ENCODE measurements around the gene PLA2G15. TPM values are rescaled to one million over a fixed set of nuclear protein-coding genes. Genes with fewer than 3 reads are reported as not detected.

The PLA2G15 gene
- total RNA-seq (2022; extraction: Qiagen RNA extraction; ENCODE audit: low read depth), result 14.1 to 17.4 TPM (median 15.6 TPM) in 5 replicates

GRCh38 chr16:68244903-68245853, at the start of gene PLA2G15:
Gene PLA2G15, plus strand, starts transcription at chr16:68245373. Its CDS starts 54 bp downstream, at chr16:68245427.

GRCh38 chr16:68235887-68236136, 9.4 kb upstream of the PLA2G15 start, which contains the start of gene ESRP2:
Gene ESRP2, minus strand, starts transcription at chr16:68236127. Its CDS starts 82 bp downstream, at chr16:68236045.

GRCh38 chr16:68264128-68265077, 19.2 kb downstream of the PLA2G15 start, which contains the start of gene SLC7A6:
Gene SLC7A6, plus strand, starts transcription at chr16:68264526. Its CDS starts 10,201 bp downstream, at chr16:68274727.

Other genes with a start within 250 kb of the PLA2G15 start
- gene DPEP2, start 245.9 kb upstream of the PLA2G15 start, total RNA-seq (2022; extraction: Qiagen RNA extraction; ENCODE audit: low read depth), result not detected in 5 replicates
- not detected in 5 replicates for gene DPEP2NB, start 229.5 kb upstream of the PLA2G15 start, total RNA-seq (2022; extraction: Qiagen RNA extraction; ENCODE audit: low read depth)
- 18.0 to 21.4 TPM (median 19.4 TPM) in 5 replicates for gene DDX28, start 222.1 kb upstream of the PLA2G15 start, total RNA-seq (2022; extraction: Qiagen RNA extraction; ENCODE audit: low read depth)
- 15.1 to 17.6 TPM (median 16.6 TPM) in 5 replicates for gene DUS2, start 222.1 kb upstream of the PLA2G15 start, total RNA-seq (2022; extraction: Qiagen RNA extraction; ENCODE audit: low read depth)
- gene NFATC3, start 160.0 kb upstream of the PLA2G15 start, total RNA-seq (2022; extraction: Qiagen RNA extraction; ENCODE audit: low read depth), result 12.2 to 16.3 TPM (median 14.6 TPM) in 5 replicates
- gene ESRP2, start 9.2 kb upstream of the PLA2G15 start, total RNA-seq (2022; extraction: Qiagen RNA extraction; ENCODE audit: low read depth), result 0.08 to 0.19 TPM (median 0.17 TPM) in 4 of 5 replicates, not detected in the other
- 32.8 to 35.7 TPM (median 34.5 TPM) in 5 replicates for gene SLC7A6, start 19.2 kb downstream of the PLA2G15 start, total RNA-seq (2022; extraction: Qiagen RNA extraction; ENCODE audit: low read depth)
- 9.4 to 13.6 TPM (median 11.0 TPM) in 5 replicates for gene SLC7A6OS, start 65.6 kb downstream of the PLA2G15 start, total RNA-seq (2022; extraction: Qiagen RNA extraction; ENCODE audit: low read depth)
- gene PRMT7, start 65.6 kb downstream of the PLA2G15 start, total RNA-seq (2022; extraction: Qiagen RNA extraction; ENCODE audit: low read depth), result 27.7 to 31.2 TPM (median 29.3 TPM) in 5 replicates
- gene SMPD3, start 203.1 kb downstream of the PLA2G15 start, total RNA-seq (2022; extraction: Qiagen RNA extraction; ENCODE audit: low read depth), result 0.07 to 0.29 TPM (median 0.08 TPM) in 5 replicates